HepG2 (cell line): ENCODE measurements around the gene KCNK10. TPM values are rescaled to one million over a fixed set of nuclear protein-coding genes. Genes with fewer than 3 reads are reported as not detected.

Experiments
- ATAC-seq: fragments of 200-7000 bp; cut with Tn5 transposase; 3 replicates; pipeline ENCODE4 v1.9.1; 2020; ENCODE audit warnings: mild to moderate bottlenecking, moderate library complexity
- BruUV-seq: library from RNA; stranded (reverse); fragments of 400-500 nt; replicated peaks from 2 replicates; lab custom pipeline; 2021; lab: Mats Ljungman, UMichigan
- CTCF ChIA-PET: fragments of 300-600 bp; formaldehyde crosslinking; extraction: SDS; loops from one replicate; lab custom pipeline; 2021; ENCODE audit warnings: low total read pairs, inconsistent platforms, low intra/inter-chr PET ratio; lab: Yijun Ruan, JAX
- POLR2A ChIA-PET: fragments of 350-600 bp; sonication (Branson Sonifier 250); formaldehyde crosslinking; loops from one replicate; lab custom pipeline; 2020; ENCODE audit warnings: antibody characterized with exemption, inconsistent platforms; lab: Yijun Ruan, JAX
- DNase-seq: peaks from one replicate; pipeline ENCODE4 v3.0.0-alpha.2; 2015; ENCODE audit warnings: low spot score
- FAIRE-seq: peaks from 3 replicates; lab custom pipeline; 2011; peaks lifted over from hg19 to GRCh38; lab: Jason Lieb, UNC
- H2AFZ ChIP-seq: one replicate; pipeline ENCODE4 v1.6.1; 2011; ENCODE audit warnings: low read length, inconsistent platforms
- H3K27ac ChIP-seq: fragments of 300-600 bp; 3 replicates; pipeline ENCODE4 v1.8.0; 2011; ENCODE audit warnings: mixed run types, mild to moderate bottlenecking, mixed read lengths, low read length, inconsistent platforms; ENCODE audit not compliant: insufficient read depth; ENCODE audit errors: extremely low read length
- H3K27me3 ChIP-seq, 2 experiments: fragments of 200-600 bp in 1 of 2; 2 replicates in 1 of 2; 3 replicates in 1 of 2; pipeline versions ENCODE4 v1.6.0 to v1.8.0; 2011; ENCODE audit warnings: low read length in 2 of 2, mild to moderate bottlenecking in 2 of 2, moderate library complexity in 2 of 2, inconsistent platforms in 1 of 2; ENCODE audit not compliant: insufficient read depth in 2 of 2, control insufficient read depth in 1 of 2
- H3K36me3 ChIP-seq, 2 experiments: fragments of 200-600 bp in 1 of 2; replicated peaks in 1 of 2; 2 replicates in 1 of 2; 3 replicates in 1 of 2; pipeline versions ENCODE4 v1.5.1 to v1.8.0; 2011; ENCODE audit warnings: low read length in 2 of 2, inconsistent platforms in 1 of 2; ENCODE audit not compliant: insufficient read depth in 2 of 2, control insufficient read depth in 1 of 2
- H3K4me1 ChIP-seq: 2 replicates; pipeline ENCODE4 v1.5.1; 2012; ENCODE audit warnings: low read length, inconsistent platforms; ENCODE audit not compliant: insufficient read depth
- H3K4me2 ChIP-seq: 2 replicates; pipeline ENCODE4 v1.6.0; 2011; ENCODE audit warnings: low read depth, low read length, inconsistent platforms
- H3K4me3 ChIP-seq, 3 experiments: fragments of 200-600 bp in 1 of 3; sonication (generic), shearing (Covaris generic) in 1 of 3; replicated peaks in 1 of 3; 2 replicates each; pipeline ENCODE4 v1.5.1; 2011 to 2016; ENCODE audit warnings: low read length in 3 of 3, inconsistent platforms in 2 of 3, low read depth in 2 of 3, mild to moderate bottlenecking in 2 of 3, control low read depth in 1 of 3, mixed read lengths in 1 of 3; ENCODE audit not compliant: insufficient read depth in 1 of 3
- H3K79me2 ChIP-seq: one replicate; pipeline ENCODE4 v1.6.1; 2011; ENCODE audit warnings: low read length, inconsistent platforms; ENCODE audit not compliant: insufficient read depth
- H3K9ac ChIP-seq: 2 replicates; pipeline ENCODE4 v1.6.0; 2011; ENCODE audit warnings: mild to moderate bottlenecking, low read depth, low read length, inconsistent platforms; ENCODE audit not compliant: insufficient read depth
- H3K9me3 ChIP-seq: 2 replicates; pipeline ENCODE4 v1.5.1; 2012; ENCODE audit warnings: mild to moderate bottlenecking, low read length
- H4K20me1 ChIP-seq: 2 replicates; pipeline ENCODE4 v1.6.0; 2011; ENCODE audit warnings: inconsistent platforms, mild to moderate bottlenecking, low read length, moderate library complexity; ENCODE audit not compliant: insufficient read depth
- AFF4 ChIP-seq: sonication (generic); formaldehyde crosslinking; IDR thresholded peaks from 2 replicates; pipeline ENCODE4 v1.4.0; 2020; ENCODE audit warnings: missing genetic modification reagents
- GATAD2A ChIP-seq: IDR thresholded peaks from 2 replicates; pipeline ENCODE4 v1.6.1; 2016
- GPN1 ChIP-seq: sonication (generic); formaldehyde crosslinking; IDR thresholded peaks from 2 replicates; pipeline ENCODE4 v1.5.1; 2020; ENCODE audit warnings: missing genetic modification reagents, borderline replicate concordance
- HMG20A ChIP-seq: IDR thresholded peaks from 2 replicates; pipeline ENCODE4 v1.6.1; 2016; ENCODE audit warnings: borderline replicate concordance
- HNRNPK ChIP-seq: fragments of 200-400 bp; formaldehyde crosslinking; IDR thresholded peaks from 2 replicates; pipeline ENCODE4 v1.6.1; 2018; ENCODE audit warnings: low read length, low read depth, moderate library complexity, mild to moderate bottlenecking; ENCODE audit not compliant: poor library complexity, severe bottlenecking
- MAFK ChIP-seq, 2 experiments: IDR thresholded peaks in 1 of 2; conservative IDR thresholded peaks in 1 of 2; 2 replicates each; pipeline ENCODE4 v1.6.1; 2011; ENCODE audit warnings: improper control_type of control experiment in 2 of 2, low read length in 2 of 2
- PBX3 ChIP-seq: sonication (generic); formaldehyde crosslinking; IDR thresholded peaks from 2 replicates; pipeline ENCODE4 v1.8.1; 2023; ENCODE audit warnings: missing genetic modification reagents, inconsistent platforms, borderline replicate concordance
- RBM39 ChIP-seq: fragments of 200-400 bp; formaldehyde crosslinking; IDR thresholded peaks from one replicate; pipeline ENCODE4 v1.6.1; 2018; ENCODE audit warnings: antibody characterized with exemption, mild to moderate bottlenecking, low read depth, low read length; ENCODE audit not compliant: poor library complexity, severe bottlenecking
- SRSF1 ChIP-seq: fragments of 200-400 bp; formaldehyde crosslinking; optimal IDR thresholded peaks from 2 replicates; pipeline ENCODE3; 2017; ENCODE audit warnings: mild to moderate bottlenecking, low read depth, low read length, moderate library complexity
- WGBS: methylation state at CpG from one replicate; pipeline ENCODE4 v1.1.6; 2017; ENCODE audit warnings: low lambda C conversion rate; 5-methylcytosine and 5-hydroxymethylcytosine counted together
- in situ Hi-C: cut with HindIII; loops from 2 replicates; pipeline ENCODE4 v1.10.0; 2017; ENCODE audit warnings: low pct_unique_long_range_greater_than_20kb; ENCODE audit not compliant: extremely low pct_ligation_motif_present
- intact Hi-C: fragments of 100-400 bp; cut with micrococcal nuclease; formaldehyde crosslinking; loops from one replicate; pipeline ENCODE4 v1.10.0; 2022; ENCODE audit not compliant: unreplicated experiment
- polyA plus RNA-seq, 8 experiments: library from polyadenylated mRNA; depleted of rRNA in 3 of 8; stranded (reverse) in 7 of 8; unstranded in 1 of 8; fragments of >200 nt; fragmentation: Illumina TruSeq in 4 of 8; extraction: Trizol in 4 of 8; gene quantifications; 2 replicates each; pipeline versions ENCODE4 v1.2.1 to v1.2.3, GENCODE V29; 2011 to 2016; ENCODE audit warnings: low read depth in 4 of 8, missing spikeins in 1 of 8, mixed read lengths in 1 of 8; ENCODE audit not compliant: insufficient read depth in 1 of 8
- total RNA-seq, 5 experiments: library from RNA; depleted of rRNA; stranded (reverse); fragments of >200 nt; fragmentation: Illumina TruSeq; extraction: Trizol; gene quantifications; 2 replicates each; pipeline ENCODE4 v1.2.3, GENCODE V29; 2016; ENCODE audit warnings: low read depth in 1 of 5
- TF ChIP-seq, protein P1 (sequence below): sonication (generic); formaldehyde crosslinking; IDR thresholded peaks from 2 replicates; pipeline ENCODE4 v1.4.0; 2020; ENCODE audit warnings: missing genetic modification reagents
- TF ChIP-seq, protein P2 (sequence below): sonication (generic); formaldehyde crosslinking; IDR thresholded peaks from 2 replicates; pipeline ENCODE4 v1.8.1; 2023; ENCODE audit warnings: mild to moderate bottlenecking, missing genetic modification reagents
- TF ChIP-seq, protein P3 (sequence below): sonication (generic); formaldehyde crosslinking; IDR thresholded peaks from 2 replicates; pipeline ENCODE4 v1.4.0; 2020; ENCODE audit warnings: missing genetic modification reagents

KCNK10 gene
- total and polyA plus RNA-seq, 2 of the 13 experiments (the other 11 are each of a cell fraction or from before 2014, with no cell fraction given): not detected

GRCh38 chr14:88201851-88202250, 121.2 kb downstream of the KCNK10 start:
- ATAC-seq (no peak), FAIRE-seq (no peak), DNase-seq (no peak)
- H3K27me3 ChIP-seq: peaks cover 0 to 6% of the 10 kb centered on the region in 2 experiments; a peak in 3 of 5 replicates
- H3K79me2 ChIP-seq: no peaks in the 10 kb centered on the region
- no peak overlapping the region for H2AFZ ChIP-seq
- CTCF ChIA-PET: no interaction called here
- H3K9me3 ChIP-seq: no peaks in the 10 kb centered on the region
- H3K9ac ChIP-seq: no peak overlapping the region
- WGBS: 14% methylated on average over 2 of the region's 2 CpGs
- peaks cover 9% of the 10 kb centered on the region; the same call in 1 of the 2 replicates for H3K4me1 ChIP-seq
- H3K4me3 ChIP-seq: no peak overlapping the region
- in situ Hi-C loops: no loop called here
- intact Hi-C loops: no loop called here
- BruUV-seq: no TSS peak
- no peak overlapping the region for H3K4me2 ChIP-seq
- no peaks in the 10 kb centered on the region for H3K36me3 ChIP-seq
- no peaks in the 10 kb centered on the region for H4K20me1 ChIP-seq
- POLR2A ChIA-PET: no interaction called here
- no peak overlapping the region for H3K27ac ChIP-seq
- TF ChIP-seq MAFK (conservative IDR thresholded peaks at IDR 0.05 in 1 of 2, IDR thresholded peaks at IDR 0.05 in 1 of 2; ENCODE audit: low read length in 2 of 2) (no peak), SRSF1 (no peak), GATAD2A (CRISPR knock-in tag) (no peak), RBM39 (no peak), GPN1 (CRISPR knock-in tag) (no peak), AFF4 (no peak), HMG20A (CRISPR knock-in tag) (no peak), PBX3 (CRISPR knock-in tag) (no peak), HNRNPK (no peak)
- TF ChIP-seq, protein P1, sequence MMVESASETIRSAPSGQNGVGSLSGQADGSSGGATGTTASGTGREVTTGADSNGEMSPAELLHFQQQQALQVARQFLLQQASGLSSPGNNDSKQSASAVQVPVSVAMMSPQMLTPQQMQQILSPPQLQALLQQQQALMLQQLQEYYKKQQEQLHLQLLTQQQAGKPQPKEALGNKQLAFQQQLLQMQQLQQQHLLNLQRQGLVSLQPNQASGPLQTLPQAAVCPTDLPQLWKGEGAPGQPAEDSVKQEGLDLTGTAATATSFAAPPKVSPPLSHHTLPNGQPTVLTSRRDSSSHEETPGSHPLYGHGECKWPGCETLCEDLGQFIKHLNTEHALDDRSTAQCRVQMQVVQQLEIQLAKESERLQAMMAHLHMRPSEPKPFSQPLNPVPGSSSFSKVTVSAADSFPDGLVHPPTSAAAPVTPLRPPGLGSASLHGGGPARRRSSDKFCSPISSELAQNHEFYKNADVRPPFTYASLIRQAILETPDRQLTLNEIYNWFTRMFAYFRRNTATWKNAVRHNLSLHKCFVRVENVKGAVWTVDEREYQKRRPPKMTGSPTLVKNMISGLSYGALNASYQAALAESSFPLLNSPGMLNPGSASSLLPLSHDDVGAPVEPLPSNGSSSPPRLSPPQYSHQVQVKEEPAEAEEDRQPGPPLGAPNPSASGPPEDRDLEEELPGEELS (CRISPR knock-in tag): no peak
- TF ChIP-seq, protein P2, sequence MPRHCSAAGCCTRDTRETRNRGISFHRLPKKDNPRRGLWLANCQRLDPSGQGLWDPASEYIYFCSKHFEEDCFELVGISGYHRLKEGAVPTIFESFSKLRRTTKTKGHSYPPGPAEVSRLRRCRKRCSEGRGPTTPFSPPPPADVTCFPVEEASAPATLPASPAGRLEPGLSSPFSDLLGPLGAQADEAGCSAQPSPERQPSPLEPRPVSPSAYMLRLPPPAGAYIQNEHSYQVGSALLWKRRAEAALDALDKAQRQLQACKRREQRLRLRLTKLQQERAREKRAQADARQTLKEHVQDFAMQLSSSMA (CRISPR knock-in tag): no peak
- TF ChIP-seq, protein P3, sequence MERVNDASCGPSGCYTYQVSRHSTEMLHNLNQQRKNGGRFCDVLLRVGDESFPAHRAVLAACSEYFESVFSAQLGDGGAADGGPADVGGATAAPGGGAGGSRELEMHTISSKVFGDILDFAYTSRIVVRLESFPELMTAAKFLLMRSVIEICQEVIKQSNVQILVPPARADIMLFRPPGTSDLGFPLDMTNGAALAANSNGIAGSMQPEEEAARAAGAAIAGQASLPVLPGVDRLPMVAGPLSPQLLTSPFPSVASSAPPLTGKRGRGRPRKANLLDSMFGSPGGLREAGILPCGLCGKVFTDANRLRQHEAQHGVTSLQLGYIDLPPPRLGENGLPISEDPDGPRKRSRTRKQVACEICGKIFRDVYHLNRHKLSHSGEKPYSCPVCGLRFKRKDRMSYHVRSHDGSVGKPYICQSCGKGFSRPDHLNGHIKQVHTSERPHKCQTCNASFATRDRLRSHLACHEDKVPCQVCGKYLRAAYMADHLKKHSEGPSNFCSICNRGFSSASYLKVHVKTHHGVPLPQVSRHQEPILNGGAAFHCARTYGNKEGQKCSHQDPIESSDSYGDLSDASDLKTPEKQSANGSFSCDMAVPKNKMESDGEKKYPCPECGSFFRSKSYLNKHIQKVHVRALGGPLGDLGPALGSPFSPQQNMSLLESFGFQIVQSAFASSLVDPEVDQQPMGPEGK (CRISPR knock-in tag): no peak
